ENCODE data around the gene IDI2. TPM values are rescaled to one million over a fixed set of nuclear protein-coding genes. Genes with fewer than 3 reads are reported as not detected.
A peak's percentile ranks its signal among the peaks of the same experiment; 100 is the strongest.
"Not testable (repeated sequence)": the region's sequence is repeated elsewhere in the genome, so short reads cannot be mapped to it uniquely, and the experiment has no call there.

IDI2 gene
- total RNA-seq, 2 donors from 2014 or later, result not detected

DNA sequence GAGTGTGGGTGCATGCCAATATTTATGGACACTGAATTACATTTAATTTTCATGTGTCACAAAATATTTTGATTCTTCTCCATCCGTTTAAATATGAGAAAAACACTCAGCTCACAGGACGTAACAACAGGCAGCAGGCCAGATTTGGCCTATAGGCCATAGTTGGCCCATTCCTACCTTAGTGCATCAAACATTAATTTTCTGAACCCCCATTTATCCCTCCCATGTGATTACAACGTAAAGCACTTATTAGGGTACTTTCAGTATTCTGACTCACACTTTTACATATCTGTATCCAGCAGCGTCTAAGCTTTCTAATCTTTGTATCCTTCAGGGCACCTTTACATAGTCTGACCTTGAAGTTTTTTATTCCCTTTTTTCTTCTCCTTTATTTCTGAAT, 19.3 kb upstream of the IDI2 start:
- Histone ChIP-seq H3K27ac (no peak overlapping the region), H3K36me3 (peaks cover 26% of the 10 kb centered on the region), H3K4me1 (ENCODE audit: control insufficient read depth in 1 of 2, low read depth in 2 of 2) (peaks cover 6 to 29% of the 10 kb centered on the region in 2 donors), H3K4me3 (no peak overlapping the region), H3K9me3 (no peaks in the 10 kb centered on the region), H3K27me3 (replicated peaks; ENCODE audit: insufficient read depth) (no peaks in the 10 kb centered on the region)
- TF ChIP-seq, protein P1, sequence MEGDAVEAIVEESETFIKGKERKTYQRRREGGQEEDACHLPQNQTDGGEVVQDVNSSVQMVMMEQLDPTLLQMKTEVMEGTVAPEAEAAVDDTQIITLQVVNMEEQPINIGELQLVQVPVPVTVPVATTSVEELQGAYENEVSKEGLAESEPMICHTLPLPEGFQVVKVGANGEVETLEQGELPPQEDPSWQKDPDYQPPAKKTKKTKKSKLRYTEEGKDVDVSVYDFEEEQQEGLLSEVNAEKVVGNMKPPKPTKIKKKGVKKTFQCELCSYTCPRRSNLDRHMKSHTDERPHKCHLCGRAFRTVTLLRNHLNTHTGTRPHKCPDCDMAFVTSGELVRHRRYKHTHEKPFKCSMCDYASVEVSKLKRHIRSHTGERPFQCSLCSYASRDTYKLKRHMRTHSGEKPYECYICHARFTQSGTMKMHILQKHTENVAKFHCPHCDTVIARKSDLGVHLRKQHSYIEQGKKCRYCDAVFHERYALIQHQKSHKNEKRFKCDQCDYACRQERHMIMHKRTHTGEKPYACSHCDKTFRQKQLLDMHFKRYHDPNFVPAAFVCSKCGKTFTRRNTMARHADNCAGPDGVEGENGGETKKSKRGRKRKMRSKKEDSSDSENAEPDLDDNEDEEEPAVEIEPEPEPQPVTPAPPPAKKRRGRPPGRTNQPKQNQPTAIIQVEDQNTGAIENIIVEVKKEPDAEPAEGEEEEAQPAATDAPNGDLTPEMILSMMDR (IDR thresholded peaks at IDR 0.05), result no peak
- no peak for ATAC-seq (ENCODE audit: insufficient number of reproducible peaks, low FRiP score, low read depth)
- no peak for DNase-seq (ENCODE audit: low spot score)

DNA sequence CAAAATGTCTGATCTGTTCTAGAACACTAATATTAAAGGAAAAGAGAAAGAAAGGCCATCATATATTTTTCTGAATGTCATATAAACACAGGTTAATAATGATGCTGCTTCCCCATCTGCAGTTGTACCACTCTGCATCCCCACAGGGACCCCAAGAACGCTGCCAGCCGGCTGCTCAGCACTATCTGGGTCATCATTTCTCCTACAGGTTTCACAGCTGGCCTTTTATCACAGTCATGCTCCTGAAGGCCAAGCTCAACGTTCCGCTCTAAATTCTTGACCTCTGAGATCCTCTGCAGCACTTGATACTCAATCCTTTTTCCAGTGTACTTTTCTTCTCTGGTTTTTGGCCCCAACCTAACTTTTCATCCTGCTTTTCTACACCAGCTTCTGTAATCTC, 18.5 kb upstream of the IDI2 start:
- ATAC-seq (ENCODE audit: insufficient number of reproducible peaks, low FRiP score, low read depth) (no peak), DNase-seq (ENCODE audit: low spot score) (no peak)
- H3K9me3 ChIP-seq, result no peaks in the 10 kb centered on the region
- H3K27me3 ChIP-seq (replicated peaks; ENCODE audit: insufficient read depth), result no peaks in the 10 kb centered on the region
- TF ChIP-seq, protein P1 (IDR thresholded peaks at IDR 0.05), result no peak
- peaks cover 5 to 24% of the 10 kb centered on the region in 2 donors for H3K4me1 ChIP-seq (ENCODE audit: control insufficient read depth in 1 of 2, low read depth in 2 of 2)
- H3K27ac ChIP-seq, result peak overlapping the region in 1 of 2 donors; percentile 37
- H3K36me3 ChIP-seq, result peaks cover 26% of the 10 kb centered on the region
- H3K4me3 ChIP-seq, result peak overlapping the region; percentile 33

DNA sequence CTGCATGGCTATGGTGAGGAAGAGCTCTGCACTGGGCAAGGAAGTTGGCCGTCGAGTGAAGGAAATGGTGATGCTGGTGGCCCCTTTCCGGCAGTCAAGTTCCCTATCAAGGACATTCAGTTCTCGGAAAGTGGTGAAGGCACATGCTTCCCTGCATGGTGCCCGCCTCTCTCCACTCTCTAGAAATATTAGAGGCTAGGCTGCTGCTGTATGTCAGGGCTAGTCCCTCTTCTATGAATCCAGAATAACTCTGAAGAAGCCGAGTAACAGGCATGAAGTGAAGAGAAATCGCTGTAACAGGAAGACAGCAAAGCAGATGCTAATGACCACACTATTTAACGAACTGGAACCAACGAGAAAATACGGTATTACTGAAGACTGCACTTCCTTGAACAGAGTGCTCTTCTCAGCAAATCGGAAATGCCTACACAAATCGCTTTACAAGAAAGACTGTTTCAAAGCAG, 17.9 kb upstream of the IDI2 start:
- peaks cover 26% of the 10 kb centered on the region for H3K36me3 ChIP-seq
- H3K27ac ChIP-seq, result peak overlapping the region in 1 of 2 donors; percentile 37
- DNase-seq (ENCODE audit: low spot score) (no peak), ATAC-seq (ENCODE audit: insufficient number of reproducible peaks, low FRiP score, low read depth) (no peak)
- H3K9me3 ChIP-seq, result no peaks in the 10 kb centered on the region
- no peaks in the 10 kb centered on the region for H3K27me3 ChIP-seq (replicated peaks; ENCODE audit: insufficient read depth)
- peaks cover 5 to 24% of the 10 kb centered on the region in 2 donors for H3K4me1 ChIP-seq (ENCODE audit: control insufficient read depth in 1 of 2, low read depth in 2 of 2)
- TF ChIP-seq, protein P1 (IDR thresholded peaks at IDR 0.05), result no peak
- H3K4me3 ChIP-seq, result peak overlapping the region; percentile 33

DNA sequence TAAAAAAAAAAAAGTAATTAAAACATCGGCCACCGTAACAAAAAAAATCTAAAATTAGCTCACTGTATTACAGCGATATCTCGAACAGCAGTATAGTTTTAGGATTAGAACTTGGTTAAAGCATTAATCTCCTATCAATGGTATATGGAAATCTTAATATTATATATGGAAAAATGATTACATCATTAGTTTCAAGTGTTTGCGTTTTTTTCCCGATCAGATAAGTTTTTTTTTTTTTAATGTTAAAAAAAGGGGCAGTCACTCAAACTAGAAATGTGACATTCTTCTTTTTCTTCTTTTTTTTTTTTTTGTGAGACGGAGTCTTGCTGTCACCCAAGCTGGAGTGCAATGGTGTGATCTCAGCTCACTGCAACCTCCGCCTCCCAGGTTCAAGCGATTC, 15.9 kb upstream of the IDI2 start:
- Histone ChIP-seq H3K36me3 (peaks cover 31% of the 10 kb centered on the region), H3K27me3 (replicated peaks; ENCODE audit: insufficient read depth) (no peaks in the 10 kb centered on the region), H3K27ac (no peak overlapping the region), H3K9me3 (no peaks in the 10 kb centered on the region), H3K4me3 (no peak overlapping the region), H3K4me1 (ENCODE audit: control insufficient read depth in 1 of 2, low read depth in 2 of 2) (peaks cover 0 to 15% of the 10 kb centered on the region in 2 donors)
- TF ChIP-seq, protein P1 (IDR thresholded peaks at IDR 0.05), result no peak
- DNase-seq (ENCODE audit: low spot score), result no peak
- no peak for ATAC-seq (ENCODE audit: insufficient number of reproducible peaks, low FRiP score, low read depth)

DNA sequence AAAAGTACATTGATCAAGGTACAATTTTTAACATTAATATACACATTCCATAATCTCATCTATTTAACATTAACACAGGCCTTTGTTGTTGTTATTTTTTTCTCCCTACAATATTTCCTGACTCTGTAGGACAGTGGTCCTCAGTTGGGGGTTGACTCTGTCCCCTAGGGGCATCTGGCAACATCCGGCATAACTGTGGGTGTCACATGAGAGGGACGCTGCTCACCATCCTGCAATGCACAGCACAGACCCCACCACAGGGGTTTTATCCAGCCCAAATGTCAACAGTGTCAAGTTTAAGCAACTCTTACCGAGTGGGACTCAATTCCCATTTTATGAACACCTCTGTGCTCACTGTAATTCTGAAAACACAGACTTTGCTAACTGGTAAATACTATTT, 14.5 kb upstream of the IDI2 start:
- Histone ChIP-seq H3K4me1 (ENCODE audit: control insufficient read depth in 1 of 2, low read depth in 2 of 2) (peaks cover 0 to 9% of the 10 kb centered on the region in 2 donors), H3K27me3 (replicated peaks; ENCODE audit: insufficient read depth) (no peaks in the 10 kb centered on the region), H3K27ac (no peak overlapping the region), H3K9me3 (no peaks in the 10 kb centered on the region), H3K4me3 (no peak overlapping the region), H3K36me3 (peaks cover 31% of the 10 kb centered on the region)
- no peak for ATAC-seq (ENCODE audit: insufficient number of reproducible peaks, low FRiP score, low read depth)
- no peak for DNase-seq (ENCODE audit: low spot score)
- TF ChIP-seq, protein P1 (IDR thresholded peaks at IDR 0.05), result no peak

DNA sequence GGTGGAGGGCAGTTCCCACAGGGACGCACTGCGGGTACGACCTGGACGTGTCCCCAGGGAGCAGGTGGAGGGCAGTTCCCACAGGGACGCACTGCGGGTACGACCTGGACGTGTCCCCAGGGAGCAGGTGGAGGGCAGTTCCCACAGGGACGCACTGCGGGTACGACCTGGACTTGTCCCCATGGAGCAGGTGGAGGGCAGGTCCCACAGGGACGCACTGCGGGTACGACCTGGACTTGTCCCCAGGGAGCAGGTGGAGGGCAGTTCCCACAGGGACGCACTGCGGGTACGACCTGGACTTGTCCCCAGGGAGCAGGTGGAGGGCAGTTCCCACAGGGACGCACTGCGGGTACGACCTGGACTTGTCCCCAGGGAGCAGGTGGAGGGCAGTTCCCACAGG, 13.1 kb upstream of the IDI2 start:
- H3K36me3 ChIP-seq, result peaks cover 31% of the 10 kb centered on the region
- ATAC-seq (ENCODE audit: insufficient number of reproducible peaks, low FRiP score, low read depth), result not testable (repeated sequence)

More for the DNA sequence above, 13.1 kb upstream of the IDI2 start:
- not testable (repeated sequence) for H3K27me3 ChIP-seq (replicated peaks; ENCODE audit: insufficient read depth); H3K27ac ChIP-seq; H3K4me1 ChIP-seq (ENCODE audit: control insufficient read depth in 1 of 2, low read depth in 2 of 2); H3K9me3 ChIP-seq; DNase-seq (ENCODE audit: low spot score); H3K4me3 ChIP-seq
